MM.1S (cell line): ENCODE measurements around the gene LCN10.

Source experiments
- CTCF ChIP-seq: fragments of 300-600 bp; sonication (generic); IDR thresholded peaks from 2 replicates; pipeline ENCODE4 v1.5.1; 2016; ENCODE audit warnings: antibody characterized with exemption, low read length, mixed read lengths
- EZH2phosphoT487 ChIP-seq: fragments of 300-600 bp; sonication (generic); IDR thresholded peaks from 2 replicates; pipeline ENCODE4 v1.6.1; 2018; ENCODE audit warnings: antibody characterized with exemption, low read length

GRCh38 chr9:136745389-136746154, 2.8 kb upstream of the LCN10 start:
- TF ChIP-seq CTCF, result no peak
- no peak for TF ChIP-seq EZH2phosphoT487
